PC-3 (cell line): Measurements from ENCODE around the gene CPE.

Source experiments
- CTCF ChIP-seq: fragments of 300-600 bp; sonication (generic); conservative IDR thresholded peaks from 2 replicates; pipeline ENCODE4 v1.5.1; 2017; ENCODE audit warnings: antibody characterized with exemption, low read depth, mild to moderate bottlenecking, low read length
- EZH2 ChIP-seq: fragments of 300-600 bp; sonication (generic); IDR thresholded peaks from one replicate; pipeline ENCODE4 v1.6.1; 2017; ENCODE audit warnings: antibody characterized with exemption, mild to moderate bottlenecking, low read length; ENCODE audit not compliant: unreplicated experiment
- EZH2phosphoT487 ChIP-seq: fragments of 300-600 bp; sonication (generic); IDR thresholded peaks from 2 replicates; pipeline ENCODE4 v1.6.1; 2018; ENCODE audit warnings: mild to moderate bottlenecking, antibody characterized with exemption, low read length, borderline replicate concordance

- TF ChIP-seq CTCF: no peak
- no peak for TF ChIP-seq EZH2
- TF ChIP-seq EZH2phosphoT487: no peak
These were observed 3.8 kb downstream of the CPE start for GRCh38 chr4:165382640-165383039.
